22Rv1 (cell line): ENCODE data around the gene FAM107B.
"Not testable (repeated sequence)": the region's sequence is repeated elsewhere in the genome, so short reads cannot be mapped to it uniquely, and the experiment has no call there.

Experiments used
- H3K27ac ChIP-seq: fragments of 450-650 bp; 2 replicates; pipeline ENCODE4 v1.5.1; 2017
- CTCF ChIP-seq: fragments of 450-650 bp; IDR thresholded peaks from 2 replicates; pipeline ENCODE4 v1.5.1; 2017; ENCODE audit warnings: mild to moderate bottlenecking
- ZFX ChIP-seq: fragments of 450-650 bp; IDR thresholded peaks from 2 replicates; pipeline ENCODE4 v1.6.1; 2017; ENCODE audit warnings: antibody characterized with exemption, borderline replicate concordance

Gene FAM107B

DNA sequence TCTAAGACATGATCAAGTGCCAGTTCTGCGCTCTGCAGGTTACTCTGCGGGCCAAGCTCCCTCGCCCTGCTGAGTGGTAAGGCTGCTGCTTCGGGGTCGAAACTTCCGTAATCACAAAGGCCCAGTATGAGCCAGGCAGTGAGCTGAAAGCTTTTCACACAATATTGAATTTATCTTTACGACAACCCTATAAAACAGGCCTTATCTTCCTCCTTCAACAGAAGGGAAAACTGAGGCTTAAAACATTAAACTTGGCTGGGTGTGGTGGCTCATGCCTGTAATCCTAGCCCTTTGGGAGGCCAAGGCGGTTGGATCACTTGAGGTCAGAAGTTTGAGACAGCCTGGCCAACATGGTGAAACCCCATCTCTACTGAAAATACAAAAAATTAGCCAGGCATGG lies 83.3 kb downstream of the FAM107B start:
- H3K27ac ChIP-seq = no peak overlapping the region
- no peak for TF ChIP-seq ZFX
- TF ChIP-seq CTCF = no peak

DNA sequence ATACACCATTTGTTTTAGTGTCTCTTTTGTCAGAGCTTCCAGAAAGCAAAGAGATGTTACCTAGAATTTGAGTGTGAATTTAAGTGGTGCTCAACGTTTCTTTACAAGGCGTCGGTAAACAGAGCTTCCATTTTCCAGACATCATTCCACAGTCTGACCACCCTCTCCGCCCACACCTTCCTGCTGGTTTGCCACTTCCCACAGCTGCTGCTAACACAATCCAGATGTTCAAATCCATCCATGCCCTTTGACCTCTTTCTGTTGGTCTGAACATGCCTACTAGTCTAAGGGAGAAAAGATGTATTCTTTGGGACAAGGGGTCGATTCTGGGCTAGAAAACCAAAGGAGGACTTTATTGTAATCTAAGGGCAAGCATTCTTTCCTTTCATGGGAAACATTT lies 86.1 kb downstream of the FAM107B start:
- no peak overlapping the region for H3K27ac ChIP-seq
- TF ChIP-seq ZFX (no peak), CTCF (no peak)

- H3K27ac ChIP-seq = not testable (repeated sequence)
These were observed 86.5 kb downstream of the FAM107B start for GRCh38 chr10:14688189-14688588.

DNA sequence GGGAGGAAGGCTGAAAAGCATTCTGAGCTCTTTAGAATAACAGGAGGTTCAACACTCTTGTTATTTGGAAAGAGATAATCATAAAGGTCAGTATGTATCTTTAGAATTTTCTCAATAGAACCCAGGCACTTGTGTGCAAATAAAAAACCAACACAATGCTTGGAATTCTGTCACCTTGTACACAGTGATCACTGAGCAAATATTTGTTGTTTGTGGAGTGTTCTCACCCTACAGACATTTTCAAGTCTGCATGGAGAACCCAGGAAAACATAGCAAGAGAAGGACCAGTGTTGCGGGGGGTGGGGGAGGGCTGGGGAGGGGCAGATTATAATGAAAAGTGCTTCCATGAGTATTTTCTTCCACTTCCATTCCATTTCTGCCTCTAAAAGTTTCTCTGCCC lies 87.4 kb downstream of the FAM107B start:
- TF ChIP-seq CTCF = no peak
- TF ChIP-seq ZFX = no peak
- H3K27ac ChIP-seq = peak overlapping the region; percentile 38; the same call in 1 of the 2 replicates

DNA sequence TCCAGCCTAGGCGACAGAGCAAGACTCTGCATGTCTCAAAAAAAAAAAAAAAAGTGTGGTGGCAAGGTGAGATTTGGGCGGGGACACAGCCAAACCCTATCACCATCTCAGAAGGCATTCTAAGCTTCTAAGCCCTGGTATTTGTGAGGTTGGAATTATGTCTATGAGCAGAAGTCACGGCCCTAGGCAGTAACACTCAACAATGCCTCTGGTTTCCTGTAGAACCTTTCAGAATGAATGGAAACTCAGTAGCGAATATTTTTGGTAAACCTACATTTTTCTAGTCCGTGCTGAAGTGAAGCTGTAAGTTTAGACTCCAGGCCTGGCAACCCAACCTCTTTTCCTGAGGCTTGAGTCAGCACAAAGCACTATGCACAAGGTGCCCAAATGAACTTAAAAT lies 88.3 kb downstream of the FAM107B start:
- H3K27ac ChIP-seq = no peak overlapping the region
- TF ChIP-seq ZFX (no peak), CTCF (no peak)

DNA sequence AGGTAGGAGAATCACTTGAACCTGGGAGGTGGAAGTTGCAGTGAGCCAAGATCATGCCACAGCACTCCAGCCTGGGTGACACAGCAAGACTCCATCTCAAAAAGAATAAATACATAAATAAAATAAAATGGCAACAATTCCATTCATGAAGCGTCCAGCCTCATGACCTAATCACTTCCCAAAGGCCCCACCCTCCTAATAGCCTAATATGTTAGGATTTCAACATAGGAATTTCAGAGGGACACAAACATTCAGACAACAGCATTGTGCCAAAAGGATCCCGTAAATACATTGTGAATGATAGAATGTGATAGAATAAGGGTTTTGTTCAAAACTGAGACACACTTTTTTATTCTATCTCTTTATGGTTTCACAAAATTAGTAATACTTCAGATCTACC lies 90.3 kb downstream of the FAM107B start:
- H3K27ac ChIP-seq = no peak overlapping the region
- TF ChIP-seq ZFX (no peak), CTCF (no peak)

- TF ChIP-seq ZFX (no peak), CTCF (no peak)
- no peak overlapping the region for H3K27ac ChIP-seq
These were observed 91.4 kb downstream of the FAM107B start for GRCh38 chr10:14683256-14683655.

DNA sequence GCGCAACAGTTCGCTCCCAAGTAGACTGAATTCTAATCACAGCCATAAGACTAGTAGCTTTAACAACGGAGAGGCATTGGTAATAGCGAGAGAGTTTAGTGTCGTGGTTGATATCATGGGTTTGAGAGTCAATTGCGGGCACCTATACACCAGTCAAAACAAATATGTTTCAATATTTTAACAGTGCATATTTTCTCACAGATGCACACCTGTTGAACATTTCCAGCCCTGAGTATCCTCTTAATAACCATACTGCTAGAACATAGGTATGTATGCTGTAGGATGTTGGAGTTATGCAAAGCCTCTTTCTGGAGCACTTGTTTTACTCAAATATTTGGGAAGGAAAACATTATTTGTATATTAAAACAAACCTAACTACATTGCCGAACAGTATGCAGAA lies 92.9 kb downstream of the FAM107B start:
- no peak overlapping the region for H3K27ac ChIP-seq
- TF ChIP-seq CTCF (no peak), ZFX (no peak)
